Stomach (tissue), 9 donors: ENCODE results near the gene S1PR4. TPM values are rescaled to one million over a fixed set of nuclear protein-coding genes. Genes with fewer than 3 reads are reported as not detected.

Experiments
- DNase-seq, 2 donors: peaks; one replicate each; pipeline versions ENCODE4 v3.0.0 to v3.0.0-alpha.2; 2013 to 2019
- H3K27ac ChIP-seq, 5 donors: fragments of 200-600 bp in 4 of 5; sonication (generic) in 4 of 5; one replicate each; pipeline ENCODE4 v1.5.1; 2013 to 2019; ENCODE audit warnings: mild to moderate bottlenecking in 1 of 5, moderate library complexity in 1 of 5
- H3K27me3 ChIP-seq, 3 donors: fragments of 200-600 bp; sonication (generic); one replicate each; pipeline ENCODE4 v1.5.1; 2017 to 2019; ENCODE audit warnings: mixed run types in 1 of 3
- H3K36me3 ChIP-seq, 4 donors: fragments of 200-600 bp; sonication (generic); 1 replicate in 3 of 4; 2 replicates in 1 of 4; pipeline ENCODE4 v1.5.1; 2016 to 2019
- H3K4me1 ChIP-seq, 4 donors: fragments of 200-600 bp; sonication (generic); one replicate each; pipeline ENCODE4 v1.5.1; 2016 to 2019
- H3K4me3 ChIP-seq, 4 donors: fragments of 200-600 bp; sonication (generic) in 3 of 4; one replicate each; pipeline ENCODE4 v1.5.1; 2016 to 2019; ENCODE audit warnings: mild to moderate bottlenecking in 1 of 4
- H3K9me3 ChIP-seq, 4 donors: fragments of 200-600 bp; sonication (generic); one replicate each; pipeline ENCODE4 v1.5.1; 2016 to 2019
- EP300 ChIP-seq: sonication (generic); formaldehyde crosslinking; IDR thresholded peaks from one replicate; pipeline ENCODE4 v1.6.1; 2017; ENCODE audit warnings: antibody characterized with exemption
- POLR2A ChIP-seq, 4 donors: fragments of 450-650 bp; IDR thresholded peaks; one replicate each; pipeline ENCODE4 v1.6.1; 2016; ENCODE audit warnings: antibody characterized with exemption in 4 of 4, control low read depth in 2 of 4, mild to moderate bottlenecking in 1 of 4, moderate library complexity in 1 of 4
- POLR2AphosphoS5 ChIP-seq, 3 donors: sonication (generic); formaldehyde crosslinking; IDR thresholded peaks; one replicate each; pipeline ENCODE4 v1.6.1; 2016; ENCODE audit warnings: antibody characterized with exemption in 3 of 3
- WGBS, 5 donors: extraction: QIAGEN DNeasy Blood & Tissue Kit in 3 of 5; methylation state at CpG; one replicate each; pipeline versions ENCODE4 v1.1.5 to v1.1.7; 2013 to 2018; 5-methylcytosine and 5-hydroxymethylcytosine counted together
- intact Hi-C: fragments of 100-400 bp; cut with DNase I; formaldehyde crosslinking; loops from one replicate; pipeline ENCODE4 v1.15.1; 2023; ENCODE audit warnings: low total_unique reads
- polyA plus RNA-seq, 3 donors: library from polyadenylated mRNA; stranded (reverse); fragments of 200-250 nt; gene quantifications; one replicate each; pipeline ENCODE4 v1.2.3, GENCODE V29; 2013
- total RNA-seq, 5 donors: library from RNA; depleted of rRNA; stranded (reverse); fragments of >200 nt; gene quantifications; one replicate each; pipeline versions ENCODE4 v1.1.0 to v1.2.3, GENCODE V29; 2014 to 2016
- TF ChIP-seq, protein P1 (sequence below), 7 experiments: fragments of 450-650 bp in 4 of 7; fragments of 200-600 bp in 3 of 7; sonication (generic) in 3 of 7; IDR thresholded peaks; one replicate each; pipeline ENCODE4 v1.5.1; 2016 to 2019; ENCODE audit warnings: antibody characterized with exemption in 7 of 7, control low read depth in 2 of 7, mild to moderate bottlenecking in 1 of 7
- donor health status: healthy with polysubstance abuse.
- donor health status: Bipolar disorder and iron deficiency.
- donor health status: healthy.

Gene S1PR4
- total and polyA plus RNA-seq, 8 donors: 1.3 to 22.2 (median 3.4) TPM; not detected in 2

DNA sequence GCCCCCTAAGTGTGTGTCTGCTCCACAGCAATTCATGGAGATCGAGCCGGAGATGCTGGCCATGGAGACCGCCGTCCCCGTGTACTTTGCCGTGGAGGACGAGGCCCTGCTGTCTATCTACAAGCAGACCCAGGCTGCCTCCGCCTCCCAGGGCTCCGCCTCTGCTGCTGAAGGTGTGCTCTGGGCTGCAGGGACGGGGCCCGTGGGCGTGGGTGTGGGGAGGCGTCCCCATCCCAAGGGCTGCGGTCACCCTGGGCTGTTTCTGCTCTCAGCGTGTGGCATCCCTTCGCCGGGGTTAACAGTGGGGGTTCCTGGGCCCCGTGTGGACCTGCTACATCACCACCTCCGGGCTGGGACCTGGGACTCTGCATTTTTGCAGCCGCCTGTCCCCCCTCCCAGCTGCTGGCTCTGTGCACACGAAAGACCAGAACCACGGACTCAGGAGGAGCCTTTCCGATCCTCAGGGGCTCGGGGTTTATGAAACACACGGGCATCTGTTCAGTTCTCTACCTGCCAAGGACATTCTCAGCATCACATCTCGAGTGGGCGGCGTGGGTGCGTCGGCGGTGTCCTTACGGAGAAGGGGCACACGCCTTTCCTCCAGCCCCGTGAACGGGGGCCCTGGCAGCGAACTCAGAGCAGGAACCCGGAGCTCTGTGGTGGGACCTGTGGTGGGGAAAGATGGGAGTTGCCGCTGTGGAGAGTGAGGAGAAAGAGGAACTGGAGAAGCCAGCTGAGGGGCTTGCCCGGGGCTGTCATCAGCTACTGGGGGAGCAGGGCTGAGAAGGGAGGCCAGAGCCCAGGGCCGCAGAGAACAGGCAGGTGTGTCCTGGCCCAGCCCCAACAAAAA is 14.9 kb downstream of the S1PR4 start:
- DNase-seq: no peak
- no peaks in the 10 kb centered on the region for H3K9me3 ChIP-seq
- H3K27me3 ChIP-seq: no peaks in the 10 kb centered on the region
- WGBS, 5 donors: 87 to 92% (median 90%) methylated on average over 29 to 40 of the region's 40 CpGs
- H3K4me3 ChIP-seq: no peak overlapping the region
- TF ChIP-seq EP300 (no peak), POLR2A (IDR thresholded peaks at IDR 0.05) (no peak), POLR2AphosphoS5 (IDR thresholded peaks at IDR 0.05) (no peak)
- TF ChIP-seq, protein P1, sequence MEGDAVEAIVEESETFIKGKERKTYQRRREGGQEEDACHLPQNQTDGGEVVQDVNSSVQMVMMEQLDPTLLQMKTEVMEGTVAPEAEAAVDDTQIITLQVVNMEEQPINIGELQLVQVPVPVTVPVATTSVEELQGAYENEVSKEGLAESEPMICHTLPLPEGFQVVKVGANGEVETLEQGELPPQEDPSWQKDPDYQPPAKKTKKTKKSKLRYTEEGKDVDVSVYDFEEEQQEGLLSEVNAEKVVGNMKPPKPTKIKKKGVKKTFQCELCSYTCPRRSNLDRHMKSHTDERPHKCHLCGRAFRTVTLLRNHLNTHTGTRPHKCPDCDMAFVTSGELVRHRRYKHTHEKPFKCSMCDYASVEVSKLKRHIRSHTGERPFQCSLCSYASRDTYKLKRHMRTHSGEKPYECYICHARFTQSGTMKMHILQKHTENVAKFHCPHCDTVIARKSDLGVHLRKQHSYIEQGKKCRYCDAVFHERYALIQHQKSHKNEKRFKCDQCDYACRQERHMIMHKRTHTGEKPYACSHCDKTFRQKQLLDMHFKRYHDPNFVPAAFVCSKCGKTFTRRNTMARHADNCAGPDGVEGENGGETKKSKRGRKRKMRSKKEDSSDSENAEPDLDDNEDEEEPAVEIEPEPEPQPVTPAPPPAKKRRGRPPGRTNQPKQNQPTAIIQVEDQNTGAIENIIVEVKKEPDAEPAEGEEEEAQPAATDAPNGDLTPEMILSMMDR (IDR thresholded peaks at IDR 0.05): no peak
- no peak overlapping the region for H3K27ac ChIP-seq
- H3K4me1 ChIP-seq: peaks cover 8 to 20% (median 15%) of the 10 kb centered on the region in 4 donors
- intact Hi-C loops: no loop called here
- H3K36me3 ChIP-seq: peaks cover 13 to 72% (median 52%) of the 10 kb centered on the region in 4 donors

DNA sequence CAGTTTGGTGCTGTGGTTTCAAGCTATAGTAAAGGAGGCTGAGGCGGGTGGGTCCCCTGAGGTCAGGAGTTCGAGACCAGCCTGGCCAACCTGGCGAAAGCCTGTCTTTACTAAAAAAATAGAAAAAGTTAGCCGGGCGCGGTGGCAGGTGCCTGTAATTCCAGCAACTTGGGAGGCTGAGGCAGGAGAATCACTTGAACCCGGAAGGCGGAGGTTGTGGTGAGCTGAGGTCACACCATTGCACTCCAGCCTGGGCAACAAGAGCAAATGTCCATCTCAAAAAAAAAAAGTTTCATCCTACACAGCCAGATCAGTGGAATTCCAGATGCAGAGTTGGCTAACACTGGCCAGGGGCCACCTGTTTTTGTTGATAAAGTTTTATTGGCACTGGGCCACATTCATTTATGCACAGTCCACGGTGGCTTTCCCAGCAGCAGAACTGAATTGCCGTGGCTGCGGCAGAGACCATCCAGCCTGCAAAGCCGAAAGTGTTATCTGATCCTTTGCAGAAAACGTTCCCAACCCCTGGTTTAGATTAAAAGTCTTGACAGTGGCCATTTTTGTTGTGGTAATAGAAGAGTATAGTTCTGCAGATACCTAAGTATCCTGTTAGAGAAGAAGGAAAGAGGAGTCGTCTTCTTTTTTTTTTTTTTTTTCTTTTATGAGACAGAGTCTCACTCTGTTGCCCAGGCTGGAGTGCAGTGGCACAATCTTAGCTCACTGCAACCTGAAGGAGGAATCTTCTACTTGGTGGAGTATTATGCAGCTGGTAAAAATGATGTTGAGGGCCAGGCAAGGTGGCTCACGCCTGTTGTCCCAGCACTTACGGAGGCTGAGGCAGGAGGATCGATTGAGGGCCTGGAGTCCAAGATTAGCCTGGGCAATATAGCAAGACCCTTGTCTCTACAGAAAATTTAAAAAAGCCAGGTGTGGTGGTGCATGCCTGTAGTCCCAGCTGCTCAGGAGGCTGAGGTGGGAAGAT is 15.8 kb downstream of the S1PR4 start:
- 92 to 94% (median 92%) methylated on average over 17 of the region's 17 CpGs for WGBS, 5 donors
- TF ChIP-seq POLR2AphosphoS5 (IDR thresholded peaks at IDR 0.05) (no peak), EP300 (no peak), POLR2A (IDR thresholded peaks at IDR 0.05) (no peak)
- TF ChIP-seq, protein P1 (IDR thresholded peaks at IDR 0.05): no peak
- Histone ChIP-seq H3K4me1 (peaks cover 0 to 11% (median 6%) of the 10 kb centered on the region in 4 donors), H3K4me3 (no peak overlapping the region), H3K9me3 (no peaks in the 10 kb centered on the region), H3K36me3 (peaks cover 13 to 72% (median 61%) of the 10 kb centered on the region in 4 donors), H3K27me3 (no peaks in the 10 kb centered on the region), H3K27ac (no peak overlapping the region)
- DNase-seq: no peak
- intact Hi-C loops: no loop called here

DNA sequence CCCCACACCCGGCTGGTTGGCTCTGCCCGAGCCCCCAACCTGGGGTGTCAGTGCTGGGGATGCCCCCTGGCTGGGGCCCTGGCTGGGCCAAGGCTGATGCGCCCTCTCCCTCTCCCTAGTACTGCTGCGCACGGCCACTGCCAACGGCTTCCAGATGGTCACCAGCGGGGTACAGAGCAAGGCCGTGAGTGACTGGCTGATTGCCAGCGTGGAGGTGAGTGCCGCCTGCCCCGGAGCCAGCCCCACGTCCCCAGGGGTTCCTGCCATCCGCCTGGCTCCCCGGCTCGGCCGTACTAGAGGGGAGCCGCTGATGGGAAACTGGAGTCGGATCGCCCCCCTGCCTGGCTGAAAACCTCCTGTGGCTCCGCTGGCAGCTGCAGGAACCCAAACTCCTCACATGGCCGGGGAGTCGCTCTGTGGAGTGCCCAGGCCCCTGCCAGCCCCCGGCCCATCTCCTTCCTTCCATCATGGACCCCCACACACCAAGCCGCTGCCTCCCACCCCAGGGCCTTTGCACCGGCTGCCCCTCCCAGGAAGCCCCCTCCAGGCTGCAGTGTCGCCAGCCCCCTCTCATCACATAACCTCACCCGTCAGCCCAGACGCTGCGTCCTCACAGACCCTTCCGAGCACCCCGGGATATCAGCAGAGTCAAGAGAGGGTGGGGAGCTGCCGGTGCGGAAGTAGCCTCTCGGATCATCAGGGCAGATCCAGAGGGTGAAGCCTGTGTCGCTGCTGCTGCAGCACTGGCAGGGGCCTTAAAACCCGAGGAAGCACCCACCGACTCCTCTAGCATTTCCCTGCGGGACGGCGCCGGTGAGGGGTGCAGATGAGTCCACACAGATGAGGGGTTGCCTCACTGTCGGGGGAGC is 17.7 kb downstream of the S1PR4 start:
- Histone ChIP-seq H3K27ac (no peak overlapping the region), H3K4me1 (no peaks in the 10 kb centered on the region), H3K9me3 (no peaks in the 10 kb centered on the region), H3K4me3 (no peak overlapping the region), H3K27me3 (no peaks in the 10 kb centered on the region), H3K36me3 (peaks cover 13 to 79% (median 72%) of the 10 kb centered on the region in 4 donors)
- intact Hi-C loops: no loop called here
- 91 to 95% (median 93%) methylated on average over 33 to 42 of the region's 42 CpGs for WGBS, 5 donors
- DNase-seq: no peak
- TF ChIP-seq, protein P1 (IDR thresholded peaks at IDR 0.05): no peak
- TF ChIP-seq POLR2AphosphoS5 (IDR thresholded peaks at IDR 0.05): no peak
- no peak for TF ChIP-seq EP300
- no peak for TF ChIP-seq POLR2A (IDR thresholded peaks at IDR 0.05)
